Measurements from ENCODE around the gene HSPA8. TPM values are rescaled to one million over a fixed set of nuclear protein-coding genes. Genes with fewer than 3 reads are reported as not detected.

The HSPA8 gene
- total and polyA plus RNA-seq, 10 of the 15 experiments (the other 5 are each of a cell fraction or from before 2014, with no cell fraction given), result 1,190 to 3,205 (median 2,045) TPM

- no peak for TF ChIP-seq BHLHE40 (IDR thresholded peaks at IDR 0.05; ENCODE audit: borderline replicate concordance in 1 of 2, low read depth in 2 of 2, low read length in 1 of 2)
- TF ChIP-seq TCF7 (IDR thresholded peaks at IDR 0.05; ENCODE audit: borderline replicate concordance), result no peak
These were observed 4.2 kb downstream of the HSPA8 start (continued) for GRCh38 chr11:123057661-123058305.

- peaks cover 23% of the 10 kb centered on the region; the same call in 1 of the 2 replicates for H4K20me1 ChIP-seq (ENCODE audit: control insufficient read depth, insufficient read depth)
- TF ChIP-seq NFYA (IDR thresholded peaks at IDR 0.05; ENCODE audit: borderline replicate concordance, low read depth, low read length) (no peak), POU2F2 (IDR thresholded peaks at IDR 0.05; ENCODE audit: borderline replicate concordance, low read depth, low read length) (no peak), POLR2AphosphoS2 (IDR thresholded peaks at IDR 0.05; ENCODE audit: low read depth, low read length) (peak; percentile 37; the same call in 1 of the 2 replicates), HDAC6 (IDR thresholded peaks at IDR 0.05; ENCODE audit: unreplicated experiment) (peak; percentile 5), PBX3 (IDR thresholded peaks at IDR 0.05; ENCODE audit: insufficient replicate concordance, low read depth, low read length) (no peak), MTA2 (IDR thresholded peaks at IDR 0.05; ENCODE audit: low read depth) (no peak), POLR2AphosphoS5 (IDR thresholded peaks at IDR 0.05; ENCODE audit: low read length) (peak; percentile 83), POLR2A (IDR thresholded peaks at IDR 0.05; ENCODE audit: low read depth, low read length) (0 out of 2 replicates have a peak, but pooled peaks have one; percentile 40), SUPT20H (IDR thresholded peaks at IDR 0.05; ENCODE audit: borderline replicate concordance, control insufficient read depth, low read depth, low read length) (no peak)
- no peaks in the 10 kb centered on the region for H3K27me3 ChIP-seq (replicated peaks in 1 of 2; ENCODE audit: control insufficient read depth in 2 of 2, insufficient read depth in 2 of 2, low read length in 1 of 2)
- no peak overlapping the region for H2AFZ ChIP-seq (ENCODE audit: control insufficient read depth, low read depth, low read length)
- H3K9ac ChIP-seq (ENCODE audit: control insufficient read depth, insufficient read depth, low read length), result no peak overlapping the region
- ChIA-PET SMC1A (ENCODE audit: uncharacterized antibody, unreplicated experiment) (interaction anchor here (0.6 to 9.0 kb wide), 24 partner anchors 9 to 260 kb away, joined by 3 to 159 read pairs (median 5); no protein-coding TSS in a partner anchor), RAD21 (ENCODE audit: unreplicated experiment) (interaction anchor here (0.6 to 8.1 kb wide), 18 partner anchors 9 to 261 kb away, joined by 3 to 122 read pairs (median 6); no protein-coding TSS in a partner anchor), POLR2A (interaction anchor here (1.2 to 2.4 kb wide), 4 partner anchors 11 to 200 kb away, joined by 3 to 10 read pairs (median 4); no protein-coding TSS in a partner anchor), CTCF (interaction anchor here (0.6 to 11.6 kb wide), 29 partner anchors 9 to 519 kb away, joined by 3 to 387 read pairs (median 5); no protein-coding TSS in a partner anchor)
- 23% methylated on average over 3 of the region's 3 CpGs for WGBS (ENCODE audit: insufficient coverage, insufficient replicate concordance, low lambda C conversion rate, missing lambda C conversion rate)
- BruUV-seq (replicated peaks), result no TSS peak
- intact Hi-C loops (cut with micrococcal nuclease; ENCODE audit: unreplicated experiment), result no loop called here
- peak overlapping the region; percentile 75 for H3K4me2 ChIP-seq (ENCODE audit: control insufficient read depth, insufficient read depth)
- no peaks in the 10 kb centered on the region; the same call in 2 of the 3 replicates for H3K9me3 ChIP-seq (replicated peaks; ENCODE audit: control insufficient read depth, insufficient read depth, low read length)
- ATAC-seq, result no peak
- in situ Hi-C loops (cut with MboI), result loop anchor here (25.0 kb wide), 1 partner anchor 1595 kb away; the partner anchor contains the start of genes SORL1 and SORL1-AS1
- peak overlapping the region; percentile 39; the same call in 1 of the 2 replicates for H3K4me3 ChIP-seq
- FAIRE-seq, result no peak
- H3K36me3 ChIP-seq (ENCODE audit: control insufficient read depth in 2 of 2, insufficient read depth in 2 of 2, low read length in 1 of 2), result peaks cover 27 to 43% of the 10 kb centered on the region in 2 experiments
- no peak overlapping the region for H3K27ac ChIP-seq (ENCODE audit: control insufficient read depth, insufficient read depth)
- no peak for DNase-seq (ENCODE audit: low read depth, low spot score)
- no peaks in the 10 kb centered on the region; the same call in 1 of the 2 replicates for H3K4me1 ChIP-seq (ENCODE audit: control insufficient read depth, insufficient read depth, low read length)
- peaks cover 46% of the 10 kb centered on the region for H3K79me2 ChIP-seq (ENCODE audit: control insufficient read depth, insufficient read depth, low read length)
These were observed 5.0 kb downstream of the HSPA8 start for GRCh38 chr11:123056835-123057491.

Data from GM12878 (cell line).